SU-DHL-6 (cell line): Measurements from ENCODE around the gene CNNM1.

Experiments used
- CTCF ChIP-seq: fragments of 200-600 bp; sonication (generic); IDR thresholded peaks from one replicate; pipeline ENCODE4 v1.5.1; 2017; ENCODE audit warnings: antibody characterized with exemption, mild to moderate bottlenecking, low read length, moderate library complexity; ENCODE audit not compliant: insufficient read depth, poor library complexity, severe bottlenecking
- EZH2phosphoT487 ChIP-seq: fragments of 200-600 bp; sonication (generic), shearing (Covaris generic); conservative IDR thresholded peaks from 2 replicates; pipeline ENCODE4 v1.6.1; 2018; ENCODE audit warnings: mild to moderate bottlenecking, antibody characterized with exemption, low read length, moderate library complexity, mixed read lengths

- no peak for TF ChIP-seq CTCF
- no peak for TF ChIP-seq EZH2phosphoT487
Measured at GRCh38 chr10:99365736-99366135, 36.6 kb downstream of the CNNM1 start.
